GM21423 (cell line): ENCODE data around the gene SALL1.

ENCODE experiments used
- ATAC-seq: cut with Tn5 transposase; IDR thresholded peaks from one replicate; pipeline ENCODE4 v1.9.1; 2021; ENCODE audit warnings: mild to moderate bottlenecking, moderate library complexity; ENCODE audit not compliant: unreplicated experiment

SALL1 gene

GRCh38 chr16:51143196-51143977, 7.7 kb downstream of the SALL1 start:
- no peak for ATAC-seq

GRCh38 chr16:51141541-51141940, 9.5 kb downstream of the SALL1 start:
- ATAC-seq: no peak

- ATAC-seq: no peak
These were observed 10.0 kb downstream of the SALL1 start for GRCh38 chr16:51141106-51141505.

- ATAC-seq: no peak
These were observed 11.0 kb downstream of the SALL1 start for GRCh38 chr16:51140112-51140511.

- ATAC-seq: no peak
These were observed 11.5 kb downstream of the SALL1 start for GRCh38 chr16:51139568-51139967.

GRCh38 chr16:51138178-51138577, 12.9 kb downstream of the SALL1 start:
- ATAC-seq: no peak

- no peak for ATAC-seq
These were observed 14.0 kb downstream of the SALL1 start for GRCh38 chr16:51137097-51137496.

GRCh38 chr16:51134876-51135275, 16.2 kb downstream of the SALL1 start:
- no peak for ATAC-seq

GRCh38 chr16:51134269-51134812, 16.7 kb downstream of the SALL1 start:
- ATAC-seq: no peak

GRCh38 chr16:51133688-51134087, 17.4 kb downstream of the SALL1 start:
- no peak for ATAC-seq

- ATAC-seq: no peak
These were observed 17.9 kb downstream of the SALL1 start for GRCh38 chr16:51133183-51133582.

GRCh38 chr16:51132490-51133115, 18.5 kb downstream of the SALL1 start:
- ATAC-seq: no peak

- ATAC-seq: no peak
These were observed 19.5 kb downstream of the SALL1 start for GRCh38 chr16:51131619-51132018.

- ATAC-seq: no peak
These were observed 22.0 kb downstream of the SALL1 start for GRCh38 chr16:51129105-51129504.

- no peak for ATAC-seq
These were observed 25.1 kb downstream of the SALL1 start for GRCh38 chr16:51125992-51126391.

- ATAC-seq: no peak
These were observed 26.2 kb downstream of the SALL1 start for GRCh38 chr16:51124896-51125295.

- no peak for ATAC-seq
These were observed 29.2 kb downstream of the SALL1 start for GRCh38 chr16:51121850-51122249.

- ATAC-seq: no peak
These were observed 30.2 kb downstream of the SALL1 start for GRCh38 chr16:51120730-51121347.

GRCh38 chr16:51119973-51120729, 30.9 kb downstream of the SALL1 start:
- ATAC-seq: no peak

- no peak for ATAC-seq
These were observed 31.5 kb downstream of the SALL1 start for GRCh38 chr16:51119556-51119955.

GRCh38 chr16:51116353-51116752, 34.7 kb downstream of the SALL1 start:
- no peak for ATAC-seq
